Measurements from ENCODE around the gene GALNT10. TPM values are rescaled to one million over a fixed set of nuclear protein-coding genes. Genes with fewer than 3 reads are reported as not detected.

GALNT10 gene
- total RNA-seq, 4 donors from 2014 or later, result 21.4 to 49.8 (median 44.7) TPM

- H3K4me1 ChIP-seq, result peaks cover 15 to 37% (median 22%) of the 10 kb centered on the region in 4 donors
- intact Hi-C loops (cut with DNase I), result no loop called here
- no peaks in the 10 kb centered on the region for H3K36me3 ChIP-seq
- WGBS, result 92% methylated on average over 4 of the region's 4 CpGs
- H3K27me3 ChIP-seq, result no peaks in the 10 kb centered on the region
- H3K27ac ChIP-seq (replicated peaks in 1 of 4), result no peak overlapping the region
- no peak overlapping the region for H3K4me3 ChIP-seq
- TF ChIP-seq POLR2AphosphoS5 (IDR thresholded peaks at IDR 0.05), result no peak
- no peak for TF ChIP-seq POLR2A (IDR thresholded peaks at IDR 0.05; ENCODE audit: low read depth)
- TF ChIP-seq CTCF (IDR thresholded peaks at IDR 0.05), result no peak
- TF ChIP-seq EP300 (IDR thresholded peaks at IDR 0.05), result no peak
- DNase-seq (ENCODE audit: extremely low spot score), result no peak
- no peaks in the 10 kb centered on the region for H3K9me3 ChIP-seq
These were observed 13.5 kb downstream of the GALNT10 start for GRCh38 chr5:154203798-154204578.

GRCh38 chr5:154205441-154206117 lies 15.0 kb downstream of the GALNT10 start:
- H3K9me3 ChIP-seq, result no peaks in the 10 kb centered on the region
- intact Hi-C loops (cut with DNase I), result no loop called here
- WGBS, result 83% methylated on average over 6 of the region's 6 CpGs
- TF ChIP-seq POLR2A (IDR thresholded peaks at IDR 0.05; ENCODE audit: low read depth) (no peak), POLR2AphosphoS5 (IDR thresholded peaks at IDR 0.05) (no peak), CTCF (IDR thresholded peaks at IDR 0.05) (no peak), EP300 (IDR thresholded peaks at IDR 0.05) (no peak)
- H3K27me3 ChIP-seq, result no peaks in the 10 kb centered on the region
- no peaks in the 10 kb centered on the region for H3K36me3 ChIP-seq
- peaks cover 9 to 24% (median 11%) of the 10 kb centered on the region in 4 donors for H3K4me1 ChIP-seq
- no peak overlapping the region for H3K27ac ChIP-seq (replicated peaks in 1 of 4)
- no peak overlapping the region for H3K4me3 ChIP-seq
- no peak for DNase-seq (ENCODE audit: extremely low spot score)

DNA sequence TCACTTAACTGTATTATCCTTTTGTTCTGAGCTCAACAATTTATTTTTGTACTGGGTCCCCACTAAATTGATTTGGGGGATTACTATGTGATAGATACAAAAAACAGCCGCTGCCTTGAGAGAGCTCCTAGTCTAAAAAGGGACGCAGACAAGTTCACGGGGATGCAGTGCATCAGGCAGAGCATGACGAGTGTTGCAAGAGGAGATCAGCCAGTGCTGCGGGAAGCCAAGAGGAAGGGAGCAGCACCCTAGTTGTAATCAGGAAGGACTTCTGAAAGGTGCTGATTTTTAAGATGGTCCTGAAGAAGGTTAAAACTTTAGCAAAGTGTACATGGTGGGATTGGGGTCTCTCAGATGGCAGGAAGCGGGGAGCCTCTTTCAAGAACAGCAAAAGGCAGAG lies 15.8 kb downstream of the GALNT10 start:
- 61% methylated on average over 6 of the region's 6 CpGs for WGBS
- Histone ChIP-seq H3K4me3 (no peak overlapping the region), H3K9me3 (no peaks in the 10 kb centered on the region), H3K27ac (replicated peaks in 1 of 4) (no peak overlapping the region), H3K4me1 (peaks cover 9 to 24% (median 11%) of the 10 kb centered on the region in 4 donors), H3K36me3 (no peaks in the 10 kb centered on the region), H3K27me3 (no peaks in the 10 kb centered on the region)
- intact Hi-C loops (cut with DNase I), result no loop called here
- TF ChIP-seq CTCF (IDR thresholded peaks at IDR 0.05) (no peak), EP300 (IDR thresholded peaks at IDR 0.05) (no peak), POLR2AphosphoS5 (IDR thresholded peaks at IDR 0.05) (peak in 1 of 2 donors; percentile 54), POLR2A (IDR thresholded peaks at IDR 0.05; ENCODE audit: low read depth) (no peak)
- DNase-seq (ENCODE audit: extremely low spot score), result no peak

DNA sequence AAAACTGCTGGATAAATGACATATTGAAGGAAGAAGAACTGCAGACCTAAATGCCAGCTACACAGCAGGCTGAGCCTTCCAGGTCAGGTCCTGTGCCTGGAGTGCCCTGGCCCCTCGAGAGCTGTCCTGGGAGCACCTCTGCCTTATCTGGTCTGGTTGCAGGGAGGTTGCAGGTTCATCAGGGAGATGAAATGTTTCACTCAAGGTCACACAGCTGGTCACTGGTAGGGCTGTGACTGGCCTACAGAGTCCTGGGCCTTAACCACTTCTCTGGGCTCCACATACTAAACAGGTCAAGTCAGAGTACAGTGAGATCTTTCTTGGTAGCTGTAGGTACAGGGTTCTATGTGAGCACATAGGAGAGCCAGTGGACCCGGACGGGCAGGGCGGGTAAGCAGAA lies 16.7 kb downstream of the GALNT10 start:
- intact Hi-C loops (cut with DNase I), result no loop called here
- TF ChIP-seq EP300 (IDR thresholded peaks at IDR 0.05) (no peak), CTCF (IDR thresholded peaks at IDR 0.05) (no peak), POLR2A (IDR thresholded peaks at IDR 0.05; ENCODE audit: low read depth) (no peak), POLR2AphosphoS5 (IDR thresholded peaks at IDR 0.05) (no peak)
- Histone ChIP-seq H3K9me3 (no peaks in the 10 kb centered on the region), H3K4me3 (no peak overlapping the region), H3K27ac (replicated peaks in 1 of 4) (no peak overlapping the region), H3K4me1 (peaks cover 9 to 21% (median 10%) of the 10 kb centered on the region in 4 donors), H3K27me3 (no peaks in the 10 kb centered on the region), H3K36me3 (no peaks in the 10 kb centered on the region)
- WGBS, result 69% methylated on average over 4 of the region's 4 CpGs
- no peak for DNase-seq (ENCODE audit: extremely low spot score)

Data from esophagus muscularis mucosa (tissue), 4 donors.